GM23338 (cell line): Measurements from ENCODE around the gene NRG3. TPM values are rescaled to one million over a fixed set of nuclear protein-coding genes. Genes with fewer than 3 reads are reported as not detected.

ENCODE experiments used
- ATAC-seq: fragments of 200-7000 bp; cut with Tn5 transposase; 3 replicates; pipeline ENCODE4 v1.9.1; 2020
- DNase-seq: peaks from one replicate; pipeline ENCODE4 v3.0.0-alpha.2; 2015; ENCODE audit warnings: low spot score
- H2AFZ ChIP-seq: fragments of 200-600 bp; sonication (generic); 2 replicates; pipeline ENCODE4 v1.8.0; 2016; ENCODE audit warnings: antibody characterized with exemption, mild to moderate bottlenecking, moderate library complexity
- H3F3A ChIP-seq: fragments of 200-600 bp; sonication (generic); replicated peaks from 2 replicates; pipeline ENCODE4 v1.8.0; 2017; ENCODE audit warnings: antibody characterized with exemption, mixed run types, low read depth
- H3K27ac ChIP-seq: fragments of 200-600 bp; sonication (generic); 2 replicates; pipeline ENCODE4 v1.6.1; 2016; ENCODE audit warnings: low read depth
- H3K27me3 ChIP-seq: fragments of 200-600 bp; sonication (generic); 2 replicates; pipeline ENCODE4 v1.8.0; 2016; ENCODE audit warnings: mild to moderate bottlenecking, mixed run types, moderate library complexity; ENCODE audit not compliant: insufficient read depth
- H3K36me3 ChIP-seq: fragments of 200-600 bp; sonication (generic); 2 replicates; pipeline ENCODE4 v1.8.0; 2016; ENCODE audit warnings: mild to moderate bottlenecking; ENCODE audit not compliant: insufficient read depth
- H3K4me1 ChIP-seq: fragments of 200-600 bp; sonication (generic); 2 replicates; pipeline ENCODE4 v1.8.0; 2016; ENCODE audit warnings: mild to moderate bottlenecking, moderate library complexity; ENCODE audit not compliant: insufficient read depth
- H3K4me2 ChIP-seq: fragments of 200-600 bp; sonication (generic); 2 replicates; pipeline ENCODE4 v1.7.1; 2017; ENCODE audit warnings: mixed run types
- H3K4me3 ChIP-seq: fragments of 200-600 bp; sonication (generic); 2 replicates; pipeline ENCODE4 v1.6.1; 2016; ENCODE audit warnings: mixed run types
- H3K79me2 ChIP-seq: fragments of 200-600 bp; sonication (generic); replicated peaks from 2 replicates; pipeline ENCODE4 v1.8.0; 2017; ENCODE audit warnings: mild to moderate bottlenecking; ENCODE audit not compliant: insufficient read depth
- H3K9me2 ChIP-seq: fragments of 200-600 bp; sonication (generic); 2 replicates; pipeline ENCODE4 v1.8.0; 2017; ENCODE audit not compliant: insufficient read depth
- H4K20me1 ChIP-seq: fragments of 200-600 bp; sonication (generic); replicated peaks from 2 replicates; pipeline ENCODE4 v1.8.0; 2017; ENCODE audit warnings: mild to moderate bottlenecking; ENCODE audit not compliant: insufficient read depth
- H3K27ac Mint-ChIP-seq: 2 replicates; pipeline ENCODE4 v1.8.0; 2020; ENCODE audit warnings: inconsistent platforms, mild to moderate bottlenecking, moderate library complexity, mixed read lengths
- H3K27me3 Mint-ChIP-seq: 3 replicates; pipeline ENCODE4 v1.8.0; 2022; ENCODE audit warnings: low read depth, mild to moderate bottlenecking, moderate library complexity, mixed read lengths, inconsistent platforms; ENCODE audit not compliant: insufficient read depth, poor library complexity
- H3K36me3 Mint-ChIP-seq: 3 replicates; pipeline ENCODE4 v1.8.0; 2021; ENCODE audit warnings: low read depth, mild to moderate bottlenecking, inconsistent platforms, moderate library complexity, mixed read lengths
- H3K4me1 Mint-ChIP-seq: 3 replicates; pipeline ENCODE4 v1.8.0; 2020; ENCODE audit warnings: mild to moderate bottlenecking, inconsistent platforms, mixed read lengths
- H3K4me3 Mint-ChIP-seq: 3 replicates; pipeline ENCODE4 v1.8.0; 2021; ENCODE audit warnings: moderate library complexity, mild to moderate bottlenecking, inconsistent platforms, mixed read lengths
- H3K9me3 Mint-ChIP-seq: 3 replicates; pipeline ENCODE4 v1.8.0; 2020; ENCODE audit warnings: moderate library complexity, mild to moderate bottlenecking, inconsistent platforms, mixed read lengths
- EZH2 ChIP-seq: fragments of 200-600 bp; sonication (generic); IDR thresholded peaks from one replicate; pipeline ENCODE4 v1.8.0; 2017; ENCODE audit warnings: antibody characterized with exemption, mild to moderate bottlenecking, low read depth; ENCODE audit not compliant: unreplicated experiment
- EZH2phosphoT487 ChIP-seq: fragments of 200-600 bp; sonication (generic); IDR thresholded peaks from one replicate; pipeline ENCODE4 v1.8.1; 2018; ENCODE audit warnings: antibody characterized with exemption; ENCODE audit not compliant: unreplicated experiment
- JUNB ChIP-seq: IDR thresholded peaks from one replicate; pipeline ENCODE4 v1.6.1; 2016; ENCODE audit warnings: antibody characterized with exemption; ENCODE audit not compliant: unreplicated experiment
- NANOG ChIP-seq: IDR thresholded peaks from 2 replicates; pipeline ENCODE4 v1.6.1; 2016; ENCODE audit warnings: antibody characterized with exemption, borderline replicate concordance
- POLR2AphosphoS5 ChIP-seq: IDR thresholded peaks from 2 replicates; pipeline ENCODE4 v1.6.1; 2016; ENCODE audit warnings: antibody characterized with exemption, low read depth
- STAT1 ChIP-seq: IDR thresholded peaks from one replicate; pipeline ENCODE4 v1.6.1; 2016; ENCODE audit warnings: antibody characterized with exemption; ENCODE audit not compliant: unreplicated experiment
- polyA plus RNA-seq: library from polyadenylated mRNA; unstranded; fragments of >200 nt; fragmentation: Nextera tagmentation; extraction: Ambion mirVana; gene quantifications from 2 replicates; pipeline ENCODE4 v1.2.1, GENCODE V29; 2016
- total RNA-seq: library from RNA; depleted of rRNA; stranded (reverse); fragments of >200 nt; shearing (Covaris generic); gene quantifications from 2 replicates; pipeline ENCODE4 v1.2.3, GENCODE V29; 2014
- TF ChIP-seq, protein P1 (sequence below): IDR thresholded peaks from one replicate; pipeline ENCODE4 v1.6.1; 2018; ENCODE audit warnings: antibody characterized with exemption; ENCODE audit not compliant: unreplicated experiment
- TF ChIP-seq, protein P2 (sequence below): IDR thresholded peaks from 2 replicates; pipeline ENCODE4 v1.6.1; 2016; ENCODE audit warnings: antibody characterized with exemption

The NRG3 gene
- total and polyA plus RNA-seq, 2 experiments from 2014 or later = 1.9 to 3.9 TPM

DNA sequence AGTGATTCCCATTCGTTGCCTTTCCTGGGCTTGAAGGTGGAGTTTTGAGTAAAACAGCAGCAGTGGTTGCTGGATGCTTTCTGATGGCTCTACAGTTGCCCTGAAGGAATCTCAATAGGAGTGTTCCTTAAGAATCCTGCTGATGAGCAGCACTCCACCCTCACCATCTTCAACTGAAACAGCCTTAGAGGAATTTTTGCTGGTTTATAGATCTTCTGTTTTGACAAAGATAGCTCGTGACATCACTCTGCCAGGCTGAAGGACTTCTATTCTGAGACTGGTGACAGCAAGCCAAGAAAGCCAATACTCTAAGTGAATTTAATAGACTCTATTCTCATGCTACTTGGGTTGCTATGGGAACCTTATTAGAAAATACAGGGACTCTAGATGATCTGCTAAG lies 1014.7 kb downstream of the NRG3 start:
- Mint-ChIP-seq H3K27me3 (peaks cover 4% of the 10 kb centered on the region), H3K4me1 (peaks cover 20% of the 10 kb centered on the region), H3K36me3 (no peaks in the 10 kb centered on the region), H3K4me3 (peak overlapping the region; percentile 61; the same call in 2 of the 3 replicates), H3K9me3 (no peaks in the 10 kb centered on the region), H3K27ac (no peak overlapping the region)
- ATAC-seq (peak; percentile 60), DNase-seq (peak; percentile 12)
- peak overlapping the region; percentile 52 for H3K4me2 ChIP-seq
- H3F3A ChIP-seq = no peaks in the 10 kb centered on the region
- H3K79me2 ChIP-seq = no peaks in the 10 kb centered on the region
- H3K4me1 ChIP-seq = peaks cover 16% of the 10 kb centered on the region
- H3K4me3 ChIP-seq = 0 out of 2 replicates have a peak overlapping the region, but pooled peaks have one; percentile 30
- H3K36me3 ChIP-seq = no peaks in the 10 kb centered on the region
- no peaks in the 10 kb centered on the region for H3K27me3 ChIP-seq
- H3K27ac ChIP-seq = no peak overlapping the region
- 0 out of 2 replicates have a peak overlapping the region, but pooled peaks have one; percentile 25 for H2AFZ ChIP-seq
- H3K9me2 ChIP-seq = no peaks in the 10 kb centered on the region
- no peaks in the 10 kb centered on the region for H4K20me1 ChIP-seq
- TF ChIP-seq EZH2phosphoT487 (no peak), EZH2 (no peak), POLR2AphosphoS5 (no peak), NANOG (no peak), JUNB (no peak), STAT1 (no peak)
- TF ChIP-seq, protein P1, sequence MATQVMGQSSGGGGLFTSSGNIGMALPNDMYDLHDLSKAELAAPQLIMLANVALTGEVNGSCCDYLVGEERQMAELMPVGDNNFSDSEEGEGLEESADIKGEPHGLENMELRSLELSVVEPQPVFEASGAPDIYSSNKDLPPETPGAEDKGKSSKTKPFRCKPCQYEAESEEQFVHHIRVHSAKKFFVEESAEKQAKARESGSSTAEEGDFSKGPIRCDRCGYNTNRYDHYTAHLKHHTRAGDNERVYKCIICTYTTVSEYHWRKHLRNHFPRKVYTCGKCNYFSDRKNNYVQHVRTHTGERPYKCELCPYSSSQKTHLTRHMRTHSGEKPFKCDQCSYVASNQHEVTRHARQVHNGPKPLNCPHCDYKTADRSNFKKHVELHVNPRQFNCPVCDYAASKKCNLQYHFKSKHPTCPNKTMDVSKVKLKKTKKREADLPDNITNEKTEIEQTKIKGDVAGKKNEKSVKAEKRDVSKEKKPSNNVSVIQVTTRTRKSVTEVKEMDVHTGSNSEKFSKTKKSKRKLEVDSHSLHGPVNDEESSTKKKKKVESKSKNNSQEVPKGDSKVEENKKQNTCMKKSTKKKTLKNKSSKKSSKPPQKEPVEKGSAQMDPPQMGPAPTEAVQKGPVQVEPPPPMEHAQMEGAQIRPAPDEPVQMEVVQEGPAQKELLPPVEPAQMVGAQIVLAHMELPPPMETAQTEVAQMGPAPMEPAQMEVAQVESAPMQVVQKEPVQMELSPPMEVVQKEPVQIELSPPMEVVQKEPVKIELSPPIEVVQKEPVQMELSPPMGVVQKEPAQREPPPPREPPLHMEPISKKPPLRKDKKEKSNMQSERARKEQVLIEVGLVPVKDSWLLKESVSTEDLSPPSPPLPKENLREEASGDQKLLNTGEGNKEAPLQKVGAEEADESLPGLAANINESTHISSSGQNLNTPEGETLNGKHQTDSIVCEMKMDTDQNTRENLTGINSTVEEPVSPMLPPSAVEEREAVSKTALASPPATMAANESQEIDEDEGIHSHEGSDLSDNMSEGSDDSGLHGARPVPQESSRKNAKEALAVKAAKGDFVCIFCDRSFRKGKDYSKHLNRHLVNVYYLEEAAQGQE = no peak
- TF ChIP-seq, protein P2, sequence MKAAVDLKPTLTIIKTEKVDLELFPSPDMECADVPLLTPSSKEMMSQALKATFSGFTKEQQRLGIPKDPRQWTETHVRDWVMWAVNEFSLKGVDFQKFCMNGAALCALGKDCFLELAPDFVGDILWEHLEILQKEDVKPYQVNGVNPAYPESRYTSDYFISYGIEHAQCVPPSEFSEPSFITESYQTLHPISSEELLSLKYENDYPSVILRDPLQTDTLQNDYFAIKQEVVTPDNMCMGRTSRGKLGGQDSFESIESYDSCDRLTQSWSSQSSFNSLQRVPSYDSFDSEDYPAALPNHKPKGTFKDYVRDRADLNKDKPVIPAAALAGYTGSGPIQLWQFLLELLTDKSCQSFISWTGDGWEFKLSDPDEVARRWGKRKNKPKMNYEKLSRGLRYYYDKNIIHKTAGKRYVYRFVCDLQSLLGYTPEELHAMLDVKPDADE = no peak

DNA sequence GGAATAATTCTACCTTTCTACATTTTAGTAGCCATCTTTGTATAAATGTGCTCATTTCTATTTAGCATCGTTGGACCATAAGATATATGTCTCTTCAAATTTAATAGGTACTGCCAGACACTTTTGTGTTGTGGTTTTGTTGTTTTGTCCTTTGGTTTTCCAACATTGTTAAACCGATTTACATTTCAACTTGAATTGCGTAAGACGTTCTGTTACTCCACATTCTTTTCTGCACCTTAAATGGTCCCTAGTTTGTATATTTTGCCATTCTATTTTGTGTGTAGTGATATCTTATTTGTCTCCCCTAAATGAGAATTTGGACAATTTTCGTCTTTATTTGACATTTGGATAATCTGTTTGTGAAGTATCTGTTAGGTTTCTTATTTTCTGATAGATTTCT lies 1015.6 kb downstream of the NRG3 start:
- H3K36me3 Mint-ChIP-seq = no peaks in the 10 kb centered on the region
- peaks cover 20% of the 10 kb centered on the region for H3K4me1 Mint-ChIP-seq
- no peak for DNase-seq
- H4K20me1 ChIP-seq = no peaks in the 10 kb centered on the region
- no peaks in the 10 kb centered on the region for H3K9me2 ChIP-seq
- no peaks in the 10 kb centered on the region for H3F3A ChIP-seq
- H3K27ac ChIP-seq = no peak overlapping the region
- no peaks in the 10 kb centered on the region for H3K9me3 Mint-ChIP-seq
- H3K4me2 ChIP-seq = no peak overlapping the region
- H3K4me3 Mint-ChIP-seq = no peak overlapping the region
- no peaks in the 10 kb centered on the region for H3K27me3 ChIP-seq
- no peaks in the 10 kb centered on the region for H3K79me2 ChIP-seq
- no peak for ATAC-seq
- H3K4me1 ChIP-seq = peaks cover 16% of the 10 kb centered on the region
- no peaks in the 10 kb centered on the region for H3K36me3 ChIP-seq
- H3K27me3 Mint-ChIP-seq = peaks cover 6% of the 10 kb centered on the region
- no peak overlapping the region for H3K4me3 ChIP-seq
- no peak overlapping the region for H2AFZ ChIP-seq
- H3K27ac Mint-ChIP-seq = no peak overlapping the region
- TF ChIP-seq POLR2AphosphoS5 = no peak
- TF ChIP-seq, protein P1 = no peak
